ENCODE measurements around the gene ATXN7L3.
A peak's percentile ranks its signal among the peaks of the same experiment; 100 is the strongest.
"Not testable (repeated sequence)": the region's sequence is repeated elsewhere in the genome, so short reads cannot be mapped to it uniquely, and the experiment has no call there.

The ATXN7L3 gene

GRCh38 chr17:44174427-44174826 lies 25.3 kb downstream of the ATXN7L3 start:
- DNase-seq = no peak

- DNase-seq = no peak
These were observed 27.7 kb downstream of the ATXN7L3 start for GRCh38 chr17:44171931-44172455.

GRCh38 chr17:44170499-44171201 lies 29.0 kb downstream of the ATXN7L3 start, which contains the start of gene ASB16:
ASB16 (plus strand) TSS chr17:44170704; CDS start chr17:44170790, 86 bp downstream.
- no peak for DNase-seq

GRCh38 chr17:44170135-44170498 lies 29.6 kb downstream of the ATXN7L3 start:
- DNase-seq = no peak

GRCh38 chr17:44167181-44167861 lies 32.4 kb downstream of the ATXN7L3 start:
- no peak for DNase-seq

DNA sequence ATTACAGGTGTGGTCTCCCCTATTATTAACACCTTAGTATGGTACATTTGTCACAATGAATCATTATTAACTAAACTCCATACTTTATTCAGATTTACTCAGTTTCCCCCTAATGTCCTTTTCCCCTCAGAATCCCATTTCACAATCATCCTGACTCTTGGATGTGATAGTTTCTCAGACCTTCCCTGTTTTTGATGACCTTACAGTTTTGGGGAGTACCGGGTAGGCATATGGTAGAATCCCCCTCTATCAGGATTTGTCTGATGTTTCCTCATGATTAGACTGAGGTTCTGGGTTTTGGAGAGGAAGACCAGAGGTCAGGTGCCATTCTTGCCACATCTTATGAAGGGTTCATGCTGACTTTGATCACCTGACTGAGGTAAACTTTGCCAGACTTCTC lies 35.2 kb downstream of the ATXN7L3 start:
- no peak for DNase-seq

DNA sequence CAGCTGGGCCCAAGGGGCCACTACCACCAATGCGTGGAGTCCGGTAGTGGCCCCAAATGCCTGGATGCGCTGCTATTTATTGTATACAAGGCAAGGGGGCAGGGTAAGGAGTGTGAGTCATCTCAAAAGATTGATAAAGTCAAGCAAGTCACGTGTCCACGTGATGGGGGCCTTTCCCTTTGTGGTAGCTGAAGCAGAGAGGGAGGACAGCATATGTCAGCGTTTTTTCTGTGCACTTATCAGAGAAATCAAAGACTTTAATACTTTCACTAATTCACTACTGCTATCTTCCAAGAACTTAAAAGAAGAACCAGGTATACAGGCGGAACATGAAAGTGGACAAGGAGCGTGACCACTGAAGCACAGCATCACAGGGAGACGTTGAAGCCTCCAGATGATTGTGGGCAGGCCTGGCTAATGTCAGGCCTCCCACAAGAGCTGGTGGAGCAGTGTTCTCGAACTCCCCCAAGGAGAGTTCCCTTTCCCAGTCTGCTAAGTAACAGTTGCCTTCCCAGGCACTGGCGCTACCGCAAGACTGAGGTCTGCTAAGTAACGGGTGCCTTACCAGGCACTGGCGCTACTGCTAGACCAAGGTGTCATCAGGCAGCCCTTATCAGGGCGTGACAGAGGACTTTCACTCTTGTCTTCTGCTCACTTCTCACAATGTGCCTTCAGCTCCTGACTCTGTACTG lies 40.0 kb downstream of the ATXN7L3 start:
- DNase-seq = peak; percentile 16

DNA sequence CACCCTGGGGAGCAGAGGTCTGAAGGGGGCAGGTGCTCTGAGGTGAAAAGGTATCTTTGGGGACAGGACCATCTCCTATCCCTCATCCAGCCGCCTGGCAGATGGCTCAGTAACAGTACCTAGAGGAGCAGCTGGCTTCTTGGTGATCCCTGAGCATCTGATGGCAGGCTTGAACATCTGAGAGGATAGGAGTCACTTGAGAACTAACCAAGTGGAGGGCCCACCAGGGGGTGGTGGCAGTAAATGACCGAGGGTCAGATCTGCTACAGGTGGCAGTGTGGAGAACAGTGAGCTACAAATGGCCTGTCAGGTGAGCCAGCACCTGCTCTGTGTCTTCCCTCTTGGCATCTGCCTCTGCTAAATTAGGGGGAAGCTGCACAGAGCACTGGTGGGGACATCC lies 44.2 kb downstream of the ATXN7L3 start:
- DNase-seq = no peak

DNA sequence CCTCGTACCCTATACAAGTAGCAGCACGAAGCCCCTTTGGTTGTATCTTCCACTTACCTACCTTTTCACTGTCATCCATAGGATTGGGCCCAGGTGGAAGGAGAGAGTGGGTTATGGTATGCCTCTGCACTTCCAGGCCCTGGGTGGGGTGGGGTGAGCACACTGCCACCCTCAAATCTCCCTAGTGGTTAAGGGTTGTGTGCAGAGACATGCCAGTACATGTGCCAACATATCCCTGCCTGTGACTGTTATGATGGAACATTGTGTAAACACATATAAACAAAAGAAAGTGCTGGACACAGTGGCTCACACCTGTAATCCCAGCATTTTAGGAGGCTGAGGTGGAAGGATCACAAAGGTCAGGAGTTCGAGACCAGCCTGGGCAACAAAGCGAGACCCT lies 46.8 kb downstream of the ATXN7L3 start:
- DNase-seq = no peak

- no peak for DNase-seq
These were observed 49.8 kb downstream of the ATXN7L3 start for GRCh38 chr17:44149750-44150329.

GRCh38 chr17:44149066-44149465 lies 50.6 kb downstream of the ATXN7L3 start:
- not testable (repeated sequence) for DNase-seq

GRCh38 chr17:44147812-44148211 lies 51.9 kb downstream of the ATXN7L3 start:
- no peak for DNase-seq

DNA sequence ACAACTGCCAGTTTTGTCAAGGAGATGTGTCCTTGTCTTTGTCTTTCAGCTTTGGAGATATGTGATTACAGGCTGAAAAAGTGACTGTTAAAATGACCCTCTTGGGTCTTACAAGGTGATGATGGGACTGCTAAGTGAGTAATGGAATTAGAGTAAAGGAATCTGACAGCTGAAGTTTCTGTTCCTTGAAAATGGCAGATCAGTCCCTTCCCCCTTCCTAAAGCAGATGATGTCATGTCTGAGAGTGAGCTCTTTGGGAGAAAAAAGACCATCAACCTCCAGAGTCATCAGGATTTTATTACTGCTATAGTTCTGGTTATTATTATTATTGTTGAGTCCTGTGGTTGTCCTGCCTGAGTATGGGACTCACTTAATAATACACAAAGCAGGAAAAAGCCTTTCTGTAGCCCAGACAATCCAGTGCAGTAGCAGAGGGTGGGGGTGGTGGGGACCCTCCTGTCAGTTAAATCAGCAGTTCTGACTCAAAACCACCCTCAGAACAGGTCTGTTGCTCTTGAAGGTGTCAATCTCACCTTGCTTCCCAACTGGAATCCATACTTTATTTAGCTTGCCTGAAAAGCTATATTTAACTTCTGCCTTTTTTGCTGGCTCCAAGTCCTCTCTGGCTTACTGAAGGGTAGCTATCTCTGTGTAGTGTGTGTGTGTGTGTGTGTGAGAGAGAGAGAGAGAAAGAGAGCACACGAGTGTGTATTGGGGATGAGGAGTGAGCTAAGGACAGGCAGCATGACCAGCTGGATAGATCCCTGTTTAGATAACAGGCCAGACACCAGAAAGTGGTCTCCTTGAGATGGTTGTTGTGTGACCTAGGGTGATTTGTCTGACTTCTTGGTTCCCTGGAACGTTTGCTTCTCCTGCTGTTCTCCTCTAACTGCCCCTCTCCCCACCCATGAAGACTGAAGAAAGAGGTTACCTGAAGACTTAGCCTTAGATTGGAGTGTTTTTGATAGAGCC lies 53.0 kb downstream of the ATXN7L3 start:
- no peak for DNase-seq

- no peak for DNase-seq
These were observed 54.5 kb downstream of the ATXN7L3 start for GRCh38 chr17:44144966-44145739.

DNA sequence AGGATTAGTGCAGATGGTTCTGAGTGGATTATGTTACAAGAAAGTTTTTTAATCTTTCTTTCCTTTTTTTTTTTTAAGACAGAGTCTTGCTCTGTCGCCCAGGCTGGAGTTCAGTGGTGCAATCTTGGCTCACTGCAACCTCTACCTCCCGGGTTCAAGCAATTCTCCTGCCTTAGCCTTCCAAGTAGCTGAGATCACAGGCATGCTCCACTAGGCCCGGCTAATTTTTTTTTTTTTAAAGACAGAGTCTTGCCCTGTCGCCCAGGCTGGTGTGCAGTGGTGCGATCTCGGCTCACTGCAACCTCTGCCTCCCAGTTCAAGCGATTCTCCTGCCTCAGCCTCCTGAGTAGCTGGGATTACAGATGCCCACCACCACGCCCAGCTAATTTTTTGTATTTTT lies 55.8 kb downstream of the ATXN7L3 start:
- not testable (repeated sequence) for DNase-seq

All from stimulated activated CD4-positive, alpha-beta T cell treated with anti-CD3 and anti-CD28 coated beads, Interleukin-1b, Interleukin-23, amount 100 ng/mL, for 48 hours (primary cell).